Astrocyte (in vitro differentiated cells and primary cell): ENCODE results near the gene COL26A1. TPM values are rescaled to one million over a fixed set of nuclear protein-coding genes. Genes with fewer than 3 reads are reported as not detected.

Experiments used
- DNase-seq: peaks from one replicate; pipeline ENCODE4 v3.0.0-alpha.2; 2010; ENCODE audit warnings: low read depth
- FAIRE-seq: peaks from 2 replicates; lab custom pipeline; 2011; peaks lifted over from hg19 to GRCh38; lab: Jason Lieb, UNC
- H2AFZ ChIP-seq: 2 replicates; pipeline ENCODE4 v1.6.0; 2012; ENCODE audit warnings: low read depth, low read length, inconsistent platforms
- H3K27ac ChIP-seq: 2 replicates; pipeline ENCODE4 v1.5.1; 2011; ENCODE audit warnings: low read depth, low read length, inconsistent platforms
- H3K27me3 ChIP-seq: 2 replicates; pipeline ENCODE4 v1.6.0; 2011; ENCODE audit warnings: low read length, inconsistent platforms; ENCODE audit not compliant: insufficient read depth
- H3K36me3 ChIP-seq: 2 replicates; pipeline ENCODE4 v1.5.1; 2011; ENCODE audit warnings: low read length, inconsistent platforms; ENCODE audit not compliant: insufficient read depth
- H3K4me1 ChIP-seq: 2 replicates; pipeline ENCODE4 v1.5.1; 2011; ENCODE audit warnings: low read length, inconsistent platforms; ENCODE audit not compliant: insufficient read depth
- H3K4me2 ChIP-seq: 2 replicates; pipeline ENCODE4 v1.6.0; 2012; ENCODE audit warnings: low read length, inconsistent platforms
- H3K4me3 ChIP-seq: 2 replicates; pipeline ENCODE4 v1.5.1; 2011; ENCODE audit warnings: low read depth, mild to moderate bottlenecking, low read length, inconsistent platforms; ENCODE audit not compliant: insufficient read depth
- H3K79me2 ChIP-seq: 2 replicates; pipeline ENCODE4 v1.6.0; 2012; ENCODE audit warnings: mild to moderate bottlenecking, low read length, inconsistent platforms; ENCODE audit not compliant: insufficient read depth
- H3K9ac ChIP-seq: 2 replicates; pipeline ENCODE4 v1.6.0; 2012; ENCODE audit warnings: mild to moderate bottlenecking, low read length, inconsistent platforms
- H3K9me3 ChIP-seq: 2 replicates; pipeline ENCODE4 v1.5.1; 2012; ENCODE audit warnings: low read depth, mild to moderate bottlenecking, low read length, inconsistent platforms; ENCODE audit not compliant: insufficient read depth
- H4K20me1 ChIP-seq: 2 replicates; pipeline ENCODE4 v1.6.0; 2012; ENCODE audit warnings: low read length, inconsistent platforms; ENCODE audit not compliant: insufficient read depth
- H3K27ac Mint-ChIP-seq: one replicate; pipeline ENCODE4 v1.8.0; 2021; ENCODE audit warnings: mild to moderate bottlenecking, mixed read lengths; ENCODE audit not compliant: unreplicated experiment
- H3K27me3 Mint-ChIP-seq: one replicate; pipeline ENCODE4 v1.8.0; 2021; ENCODE audit warnings: low read depth, mixed read lengths; ENCODE audit not compliant: unreplicated experiment
- H3K36me3 Mint-ChIP-seq: one replicate; pipeline ENCODE4 v1.8.0; 2021; ENCODE audit warnings: low read depth, mixed read lengths; ENCODE audit not compliant: unreplicated experiment
- H3K4me1 Mint-ChIP-seq: one replicate; pipeline ENCODE4 v1.8.0; 2021; ENCODE audit warnings: low read depth, mixed read lengths; ENCODE audit not compliant: unreplicated experiment
- H3K4me3 Mint-ChIP-seq: one replicate; pipeline ENCODE4 v1.8.0; 2021; ENCODE audit warnings: mild to moderate bottlenecking, moderate library complexity, mixed read lengths; ENCODE audit not compliant: unreplicated experiment
- H3K9me3 Mint-ChIP-seq: one replicate; pipeline ENCODE4 v1.8.0; 2021; ENCODE audit warnings: mild to moderate bottlenecking, mixed read lengths; ENCODE audit not compliant: unreplicated experiment
- CTCF ChIP-seq: IDR thresholded peaks from 2 replicates; pipeline ENCODE4 v1.5.1; 2011; ENCODE audit warnings: low read depth, mild to moderate bottlenecking, inconsistent platforms, low read length, moderate library complexity; ENCODE audit not compliant: insufficient read depth
- EZH2 ChIP-seq: IDR thresholded peaks from 2 replicates; pipeline ENCODE4 v1.6.1; 2012; ENCODE audit warnings: mild to moderate bottlenecking, low read length, inconsistent platforms; ENCODE audit not compliant: insufficient read depth
- total RNA-seq: library from RNA; stranded (reverse); gene quantifications from 2 replicates; pipeline ENCODE4 v1.2.1, GENCODE V29; 2021

The COL26A1 gene
- total RNA-seq, 1 donor from 2014 or later, result 7.1 TPM

DNA sequence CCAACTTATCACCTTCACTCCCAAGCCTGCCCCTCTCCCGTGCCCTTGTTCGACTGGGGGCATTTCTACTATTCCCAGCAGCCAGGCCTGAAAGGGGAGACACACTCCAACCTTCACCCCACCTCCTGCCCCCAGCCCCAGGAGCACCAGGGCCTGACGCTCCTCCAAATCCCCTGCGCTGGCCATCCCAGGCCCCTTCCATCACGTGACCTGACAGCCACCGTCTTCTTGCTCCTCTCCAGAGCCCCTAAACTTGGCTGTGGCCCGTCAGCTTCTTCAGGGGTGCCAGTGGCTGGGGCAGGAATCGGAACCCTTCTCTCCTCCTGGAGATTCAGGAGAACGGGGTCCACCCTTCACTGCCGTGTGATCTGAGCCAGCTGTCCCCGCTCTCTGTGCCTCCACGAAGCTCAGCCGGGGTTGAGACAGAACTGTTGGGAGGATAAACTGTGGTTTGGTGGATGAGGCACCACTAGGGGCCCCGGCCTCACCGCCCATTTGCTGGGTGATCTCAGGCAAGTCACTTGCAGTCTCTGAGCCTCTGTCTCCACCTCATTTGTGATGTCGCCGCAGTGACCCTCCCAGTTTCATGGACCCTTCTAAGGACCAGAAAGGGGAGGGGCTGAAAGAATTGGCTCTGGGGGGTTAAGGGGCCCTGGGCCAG, 175.4 kb downstream of the COL26A1 start:
- Histone ChIP-seq H3K79me2 (no peaks in the 10 kb centered on the region), H2AFZ (no peak overlapping the region), H3K4me2 (no peak overlapping the region), H3K36me3 (no peaks in the 10 kb centered on the region), H3K4me1 (no peaks in the 10 kb centered on the region), H4K20me1 (peaks cover 5% of the 10 kb centered on the region), H3K27ac (no peak overlapping the region), H3K4me3 (no peak overlapping the region), H3K9me3 (peaks cover 3% of the 10 kb centered on the region), H3K27me3 (peaks cover 4% of the 10 kb centered on the region), H3K9ac (no peak overlapping the region)
- TF ChIP-seq CTCF, result no peak
- no peak for TF ChIP-seq EZH2
- H3K9me3 Mint-ChIP-seq, result no peaks in the 10 kb centered on the region
- no peak for FAIRE-seq
- no peaks in the 10 kb centered on the region for H3K36me3 Mint-ChIP-seq
- no peak for DNase-seq
- no peak overlapping the region for H3K27ac Mint-ChIP-seq
- H3K27me3 Mint-ChIP-seq, result peaks cover 8% of the 10 kb centered on the region
- H3K4me1 Mint-ChIP-seq, result no peaks in the 10 kb centered on the region
- no peak overlapping the region for H3K4me3 Mint-ChIP-seq

DNA sequence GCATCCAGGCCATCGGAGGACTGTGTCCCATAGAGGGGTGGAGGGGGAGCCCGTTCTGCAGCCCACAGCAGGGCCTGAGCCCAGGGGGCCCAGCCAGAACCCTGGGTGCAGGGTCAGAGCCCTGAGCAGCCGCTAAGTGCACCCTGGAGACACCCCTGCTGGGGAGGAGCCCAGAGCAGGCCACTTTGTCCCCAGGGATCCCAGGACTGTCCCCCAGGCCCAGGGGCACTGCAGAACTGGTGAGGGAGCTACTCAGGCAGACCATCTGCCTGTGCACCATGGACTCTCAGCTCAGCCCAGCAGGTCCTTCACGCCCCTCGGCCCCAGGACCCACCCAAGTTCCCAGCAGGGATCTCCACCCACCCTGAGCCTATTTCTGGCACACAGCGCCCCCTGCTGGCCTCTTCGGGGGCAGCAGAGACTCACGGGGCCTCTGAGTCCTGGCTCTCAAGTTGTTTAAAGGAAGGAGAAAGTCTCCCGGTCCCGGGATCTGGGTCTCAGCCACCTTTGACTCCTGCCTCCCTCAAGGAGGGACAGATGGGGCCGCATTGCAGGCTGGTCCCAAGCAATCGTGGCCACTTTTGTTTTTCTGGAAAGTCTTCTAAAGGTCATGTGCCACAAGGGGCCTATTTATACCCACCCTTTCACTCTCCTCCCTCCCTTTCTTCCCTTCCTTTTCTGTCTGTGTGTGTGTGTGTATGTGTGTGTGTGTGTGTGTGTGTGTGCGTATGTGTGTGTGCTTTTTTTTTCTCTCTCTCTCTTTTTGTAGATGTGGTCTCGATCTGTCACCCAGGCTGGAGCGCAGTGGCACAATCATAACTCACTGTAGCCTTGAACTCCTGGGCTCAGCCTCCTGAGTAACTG, 176.2 kb downstream of the COL26A1 start:
- Mint-ChIP-seq H3K36me3 (no peaks in the 10 kb centered on the region), H3K9me3 (no peaks in the 10 kb centered on the region), H3K27me3 (peaks cover 7% of the 10 kb centered on the region), H3K27ac (no peak overlapping the region), H3K4me3 (no peak overlapping the region), H3K4me1 (no peaks in the 10 kb centered on the region)
- Histone ChIP-seq H3K9me3 (peaks cover 3% of the 10 kb centered on the region), H3K4me1 (no peaks in the 10 kb centered on the region), H3K27ac (no peak overlapping the region), H3K9ac (no peak overlapping the region), H3K36me3 (no peaks in the 10 kb centered on the region), H4K20me1 (peaks cover 5% of the 10 kb centered on the region), H3K4me2 (no peak overlapping the region), H2AFZ (no peak overlapping the region), H3K79me2 (no peaks in the 10 kb centered on the region), H3K4me3 (no peak overlapping the region), H3K27me3 (peaks cover 4% of the 10 kb centered on the region)
- peak; percentile 61 for TF ChIP-seq CTCF
- no peak for TF ChIP-seq EZH2
- FAIRE-seq (no peak), DNase-seq (no peak)
